BLaER1 treated with 17β-estradiol and CSF1 and Interleukin-3, amounts not matched to agents 10 nM and 100 nM (cell line): ENCODE results near the gene SEPSECS.

Experiments
- H3K27ac ChIP-seq, 11 experiments: shearing (Covaris generic); formaldehyde crosslinking; 2 replicates each; pipeline ENCODE4 v1.8.1; 2022
- H3K27me3 ChIP-seq, 11 experiments: shearing (Covaris generic); formaldehyde crosslinking; 2 replicates each; pipeline ENCODE4 v1.8.1; 2022
- H3K36me3 ChIP-seq, 11 experiments: shearing (Covaris generic); formaldehyde crosslinking; 2 replicates each; pipeline ENCODE4 v1.8.1; 2022
- H3K4me1 ChIP-seq, 10 experiments: shearing (Covaris generic); formaldehyde crosslinking; 2 replicates each; pipeline ENCODE4 v1.8.1; 2022
- H3K4me2 ChIP-seq, 11 experiments: shearing (Covaris generic); formaldehyde crosslinking; 2 replicates each; pipeline ENCODE4 v1.8.1; 2022
- H3K4me3 ChIP-seq, 10 experiments: shearing (Covaris generic); formaldehyde crosslinking; 2 replicates each; pipeline ENCODE4 v1.8.1; 2022
- H3K9ac ChIP-seq, 11 experiments: shearing (Covaris generic); formaldehyde crosslinking; 2 replicates each; pipeline ENCODE4 v1.8.1; 2022
- H3K9me3 ChIP-seq, 11 experiments: shearing (Covaris generic); formaldehyde crosslinking; replicated peaks in 1 of 11; 2 replicates each; pipeline ENCODE4 v1.8.1; 2022
- H4K20me1 ChIP-seq, 11 experiments: shearing (Covaris generic); formaldehyde crosslinking; 2 replicates each; pipeline ENCODE4 v1.8.1; 2022
- Cebpa-rat ChIP-seq, 11 experiments: shearing (Covaris generic); IDR thresholded peaks; 2 replicates each; pipeline ENCODE4 v1.8.1; 2022

Gene SEPSECS

DNA sequence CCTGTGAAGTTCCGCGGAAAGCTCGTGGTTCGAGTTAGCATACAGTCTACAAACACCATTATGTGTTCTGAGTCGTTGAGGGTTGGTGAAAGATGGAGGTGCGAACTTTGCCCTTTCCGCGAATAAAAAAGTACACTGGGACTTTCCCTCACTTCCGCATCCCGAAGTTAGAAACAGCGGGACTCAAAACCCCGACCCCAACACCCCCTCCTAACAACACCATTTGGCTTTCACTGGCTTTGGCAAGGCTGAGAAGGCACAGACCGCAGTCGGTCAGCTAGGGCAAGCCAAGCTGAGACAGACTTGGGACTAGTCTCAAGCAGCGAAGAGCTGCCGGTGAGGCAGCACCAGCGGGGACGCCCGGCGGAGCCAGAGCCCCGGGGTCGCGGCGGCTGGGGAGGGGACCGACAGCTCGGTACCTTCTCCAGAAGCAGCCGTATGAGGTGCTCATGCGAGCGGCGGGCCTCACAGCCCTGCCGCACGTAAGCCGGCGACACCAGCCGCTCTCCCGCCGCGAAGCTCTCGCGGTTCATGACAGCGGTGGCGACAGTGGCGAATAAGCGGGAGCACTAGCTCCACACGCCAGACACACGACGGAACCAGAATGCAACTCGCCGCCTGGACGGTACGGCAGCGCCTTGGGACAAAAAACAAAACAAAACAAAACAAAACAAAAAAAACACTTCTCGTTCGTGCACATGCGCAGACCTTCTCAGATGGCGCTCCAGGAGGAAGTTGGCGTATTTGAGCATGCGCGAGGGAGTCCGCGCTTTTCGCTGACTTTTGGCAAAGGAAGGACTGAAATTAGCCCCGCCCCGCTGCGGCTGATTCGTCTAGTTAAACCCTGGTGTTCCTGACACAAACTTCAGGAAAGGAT lies at the start of gene SEPSECS:
SEPSECS (minus strand) TSS at position 613 of the 877 bp plus-strand sequence; CDS start at position 533, 80 bp downstream.
- H3K27ac ChIP-seq = peak within 1 kb of the TSS; percentile 87 to 98 (median 93)
- H3K9ac ChIP-seq = peak within 1 kb of the TSS; percentile 89 to 99 (median 93)
- H4K20me1 ChIP-seq = no peaks in the 10 kb centered on the region
- no peaks in the 10 kb centered on the region for H3K27me3 ChIP-seq
- peaks cover 11 to 46% (median 19%) of the 10 kb centered on the region in 11 experiments; a peak in 20 of 22 replicates for H3K36me3 ChIP-seq
- peak within 1 kb of the TSS; percentile 74 to 97 (median 91) for H3K4me2 ChIP-seq
- no peak for TF ChIP-seq Cebpa-rat (IDR thresholded peaks at IDR 0.05)
- peak within 1 kb of the TSS; percentile 71 to 86 (median 80) for H3K4me3 ChIP-seq
- peaks cover 23 to 62% (median 28%) of the 10 kb centered on the region in 10 experiments for H3K4me1 ChIP-seq
- no peaks in the 10 kb centered on the region for H3K9me3 ChIP-seq

DNA sequence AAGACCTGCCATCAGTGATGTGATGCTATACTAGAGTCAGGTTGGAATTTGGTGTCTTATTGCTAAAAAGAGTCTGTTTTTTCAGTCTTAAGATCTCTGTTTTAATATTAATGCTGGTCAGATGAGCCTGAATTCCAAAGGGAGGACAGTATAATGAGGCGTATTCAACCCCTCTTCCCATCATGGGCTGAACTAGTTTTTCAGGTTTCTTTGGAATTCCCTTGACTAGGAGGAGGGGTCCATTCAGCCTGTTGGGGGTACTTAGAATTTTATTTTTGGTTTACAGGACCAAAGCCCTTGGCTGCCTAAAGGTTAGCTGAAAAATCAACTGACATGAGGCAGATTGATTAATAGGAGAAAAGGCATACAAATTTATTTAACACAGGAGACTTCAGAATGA lies 49.5 kb upstream of the SEPSECS start:
- Histone ChIP-seq H3K9me3 (peaks cover 0 to 39% (median 23%) of the 10 kb centered on the region in 11 experiments; a peak in 19 of 22 replicates), H3K4me2 (no peak overlapping the region), H3K4me3 (no peak overlapping the region), H3K4me1 (no peaks in the 10 kb centered on the region), H3K9ac (no peak overlapping the region), H3K27ac (no peak overlapping the region), H3K27me3 (no peaks in the 10 kb centered on the region), H4K20me1 (no peaks in the 10 kb centered on the region), H3K36me3 (no peaks in the 10 kb centered on the region; a peak in 1 of 22 replicates)
- no peak for TF ChIP-seq Cebpa-rat (IDR thresholded peaks at IDR 0.05)

DNA sequence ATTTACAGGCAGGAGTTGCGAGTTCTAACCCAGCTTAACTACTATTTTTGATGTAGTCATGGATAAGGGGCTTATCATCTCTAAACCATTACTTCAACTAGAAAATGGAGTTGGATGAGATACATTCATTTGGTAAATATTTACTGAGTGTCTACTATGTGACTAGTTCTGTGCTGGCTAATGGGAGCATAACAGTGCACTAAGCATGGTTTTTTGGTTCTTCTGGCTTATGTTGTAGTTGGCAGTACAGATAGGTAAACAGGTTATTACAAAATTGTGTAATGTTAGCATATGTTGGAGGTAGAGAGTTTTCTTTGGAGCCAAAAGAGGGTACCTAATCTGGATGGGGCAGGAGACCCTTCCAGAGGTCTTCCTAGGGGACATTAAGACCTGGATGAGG lies 47.7 kb upstream of the SEPSECS start:
- H3K9me3 ChIP-seq = peaks cover 0 to 30% (median 20%) of the 10 kb centered on the region in 11 experiments; a peak in 19 of 22 replicates
- no peaks in the 10 kb centered on the region for H3K27me3 ChIP-seq
- H3K36me3 ChIP-seq = no peaks in the 10 kb centered on the region
- no peak overlapping the region for H3K9ac ChIP-seq
- H4K20me1 ChIP-seq = no peaks in the 10 kb centered on the region
- H3K27ac ChIP-seq = no peak overlapping the region
- no peak for TF ChIP-seq Cebpa-rat (IDR thresholded peaks at IDR 0.05)
- H3K4me3 ChIP-seq = no peak overlapping the region
- H3K4me1 ChIP-seq = no peaks in the 10 kb centered on the region
- no peak overlapping the region for H3K4me2 ChIP-seq

DNA sequence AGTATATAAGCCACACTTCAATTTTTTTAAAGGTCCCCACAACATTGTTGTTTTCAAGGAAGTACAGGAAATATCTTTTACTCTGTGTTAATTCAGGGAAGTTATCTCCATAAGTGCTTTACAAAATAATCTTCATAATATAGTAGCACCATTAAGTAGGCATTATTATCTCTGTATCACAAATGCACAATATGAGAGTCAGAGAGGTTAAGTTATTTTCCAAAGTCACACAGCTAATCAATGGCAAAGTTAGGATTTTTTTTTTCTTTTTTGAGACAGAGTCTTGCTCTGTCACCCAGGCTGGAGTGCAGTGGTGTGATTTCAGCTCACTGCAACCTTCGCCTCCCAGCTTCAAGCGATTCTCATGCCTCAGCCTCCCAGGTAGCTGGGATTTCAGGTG lies 38.5 kb upstream of the SEPSECS start:
- Histone ChIP-seq H3K27ac (no peak overlapping the region), H3K36me3 (peaks cover 15 to 38% (median 26%) of the 10 kb centered on the region in 11 experiments; a peak in 17 of 22 replicates), H3K4me3 (no peak overlapping the region), H3K9ac (no peak overlapping the region), H3K27me3 (no peaks in the 10 kb centered on the region), H4K20me1 (no peaks in the 10 kb centered on the region), H3K4me1 (no peaks in the 10 kb centered on the region), H3K4me2 (no peak overlapping the region), H3K9me3 (peaks cover 0 to 14% (median 5%) of the 10 kb centered on the region in 11 experiments; a peak in 6 of 22 replicates)
- no peak for TF ChIP-seq Cebpa-rat (IDR thresholded peaks at IDR 0.05)

DNA sequence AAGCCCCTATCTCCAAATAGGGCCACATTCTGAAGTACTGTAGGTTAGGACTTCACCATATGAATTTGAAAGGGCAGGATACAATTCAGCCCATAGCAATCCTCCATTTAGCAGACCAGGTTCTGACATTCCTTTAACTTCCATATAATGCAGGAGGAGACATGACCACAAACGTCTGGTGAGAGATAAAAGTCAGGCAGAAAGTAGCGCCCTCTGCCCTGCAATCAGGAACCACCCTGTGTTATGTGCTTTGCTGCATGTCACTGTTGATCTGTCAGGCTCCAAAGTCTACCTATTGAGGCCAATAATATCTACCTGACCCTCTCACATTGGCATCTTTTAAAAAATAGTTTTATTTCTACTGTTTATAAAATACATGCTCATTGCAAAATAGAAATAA lies 30.2 kb upstream of the SEPSECS start:
- Histone ChIP-seq H3K4me2 (no peak overlapping the region), H3K27ac (no peak overlapping the region), H3K4me3 (no peak overlapping the region), H3K9me3 (no peaks in the 10 kb centered on the region), H4K20me1 (no peaks in the 10 kb centered on the region), H3K27me3 (no peaks in the 10 kb centered on the region), H3K9ac (no peak overlapping the region), H3K36me3 (peaks cover 0 to 9% (median 0%) of the 10 kb centered on the region in 11 experiments; a peak in 6 of 22 replicates), H3K4me1 (no peaks in the 10 kb centered on the region)
- no peak for TF ChIP-seq Cebpa-rat (IDR thresholded peaks at IDR 0.05)

DNA sequence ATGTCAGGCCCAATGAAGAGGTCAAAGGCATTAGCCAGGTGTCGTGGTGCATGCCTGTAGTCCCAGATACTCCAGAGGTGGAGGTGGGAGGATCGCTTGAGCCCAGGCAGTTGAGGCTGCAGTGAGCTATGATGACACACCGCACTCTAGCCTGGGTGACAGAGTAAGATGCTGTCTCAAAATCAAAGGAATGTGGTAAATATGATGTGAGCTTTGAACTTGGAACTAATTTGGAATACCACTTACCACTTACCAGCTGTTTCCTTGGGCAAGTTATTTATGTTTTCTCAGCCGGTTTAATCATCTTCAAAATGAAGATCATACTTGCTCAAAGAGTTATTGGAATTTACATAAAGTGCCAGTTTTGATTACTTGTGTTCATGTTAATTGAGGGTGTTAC lies 23.8 kb upstream of the SEPSECS start:
- H3K27ac ChIP-seq = no peak overlapping the region
- no peak for TF ChIP-seq Cebpa-rat (IDR thresholded peaks at IDR 0.05)
- no peak overlapping the region for H3K9ac ChIP-seq

DNA sequence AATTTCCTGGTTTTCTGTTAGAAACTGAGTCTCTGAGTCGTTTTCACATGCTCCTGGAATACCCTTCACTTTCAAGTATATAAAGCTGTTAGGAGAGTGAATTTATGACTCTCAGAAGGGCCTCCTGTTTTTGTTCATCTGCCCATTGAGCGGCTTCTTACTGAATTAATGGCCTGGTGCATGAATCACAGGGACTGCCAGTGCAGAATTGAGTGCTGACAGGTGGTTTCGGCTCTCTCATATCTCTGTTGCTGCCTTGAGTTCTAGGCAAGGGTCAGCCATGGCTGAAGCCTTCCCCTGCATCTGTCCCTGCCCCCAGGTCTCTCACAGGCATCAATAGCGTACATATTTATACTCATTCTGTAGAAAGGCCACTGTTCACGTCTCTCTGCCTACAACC lies 22.7 kb upstream of the SEPSECS start:
- peaks cover 11 to 24% (median 14%) of the 10 kb centered on the region in 10 experiments; a peak in 19 of 20 replicates for H3K4me1 ChIP-seq
- H3K9ac ChIP-seq = no peak overlapping the region
- H3K4me3 ChIP-seq = no peak overlapping the region
- H3K4me2 ChIP-seq = peak overlapping the region in 3 of 11 experiments; percentile 24 to 51 (median 42); a peak in 2 of 22 replicates
- H3K36me3 ChIP-seq = peaks cover 0 to 9% (median 0%) of the 10 kb centered on the region in 11 experiments; a peak in 4 of 22 replicates
- peaks cover 0 to 8% (median 0%) of the 10 kb centered on the region in 11 experiments; a peak in 1 of 22 replicates for H4K20me1 ChIP-seq
- no peaks in the 10 kb centered on the region for H3K27me3 ChIP-seq
- H3K9me3 ChIP-seq = peaks cover 0 to 12% (median 0%) of the 10 kb centered on the region in 11 experiments; a peak in 4 of 22 replicates
- no peak for TF ChIP-seq Cebpa-rat (IDR thresholded peaks at IDR 0.05)
- no peak overlapping the region for H3K27ac ChIP-seq

More for the DNA sequence above, 23.8 kb upstream of the SEPSECS start:
- H3K27me3 ChIP-seq = no peaks in the 10 kb centered on the region
- peaks cover 0 to 9% (median 0%) of the 10 kb centered on the region in 11 experiments; a peak in 5 of 22 replicates for H3K36me3 ChIP-seq
- H3K9me3 ChIP-seq = peaks cover 0 to 12% (median 0%) of the 10 kb centered on the region in 11 experiments; a peak in 4 of 22 replicates
- peaks cover 0 to 8% (median 0%) of the 10 kb centered on the region in 11 experiments; a peak in 1 of 22 replicates for H4K20me1 ChIP-seq
- peak overlapping the region in 7 of 11 experiments; percentile 6 to 51 (median 24); a peak in 9 of 22 replicates for H3K4me2 ChIP-seq
- H3K4me1 ChIP-seq = peaks cover 11 to 24% (median 14%) of the 10 kb centered on the region in 10 experiments; a peak in 19 of 20 replicates
- H3K4me3 ChIP-seq = no peak overlapping the region

DNA sequence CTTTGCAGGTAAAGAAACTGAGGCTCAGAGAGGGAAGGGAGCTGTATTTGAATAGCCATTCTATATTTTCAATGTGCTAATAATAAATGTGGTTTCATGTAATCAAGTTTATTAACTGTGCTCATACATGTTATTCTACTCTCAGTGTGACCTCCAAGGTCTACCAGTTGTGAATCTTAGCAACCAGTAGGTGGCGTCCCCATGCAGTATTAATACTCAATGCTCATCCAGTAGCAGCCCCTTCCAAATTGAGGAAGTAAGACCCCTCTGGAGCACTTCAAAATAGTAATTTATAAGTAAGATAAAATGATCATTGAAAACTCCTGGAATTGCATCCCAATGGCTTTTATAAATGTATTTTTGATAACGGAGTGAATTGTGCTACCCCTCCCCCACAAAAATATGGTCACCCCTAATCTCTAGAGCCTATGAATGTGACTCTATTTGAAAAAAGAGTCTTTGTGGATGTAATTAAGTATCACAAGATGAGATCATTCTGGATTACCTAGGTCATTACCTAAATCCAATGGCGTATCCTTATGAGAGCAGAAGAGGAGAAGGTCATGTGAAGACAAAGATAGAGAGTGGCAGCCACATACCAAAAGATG lies 20.4 kb upstream of the SEPSECS start:
- no peak for TF ChIP-seq Cebpa-rat (IDR thresholded peaks at IDR 0.05)
- H3K36me3 ChIP-seq = peaks cover 0 to 9% (median 7%) of the 10 kb centered on the region in 11 experiments; a peak in 13 of 22 replicates
- no peak overlapping the region for H3K9ac ChIP-seq
- no peaks in the 10 kb centered on the region for H3K27me3 ChIP-seq
- peaks cover 11 to 41% (median 15%) of the 10 kb centered on the region in 10 experiments; a peak in 19 of 20 replicates for H3K4me1 ChIP-seq
- no peak overlapping the region for H3K4me3 ChIP-seq
- no peak overlapping the region for H3K4me2 ChIP-seq
- peaks cover 0 to 12% (median 0%) of the 10 kb centered on the region in 11 experiments; a peak in 4 of 22 replicates for H3K9me3 ChIP-seq
- H3K27ac ChIP-seq = no peak overlapping the region
- H4K20me1 ChIP-seq = peaks cover 0 to 8% (median 0%) of the 10 kb centered on the region in 11 experiments; a peak in 1 of 22 replicates
